Rectal smooth muscle tissue (tissue), 1 donor: ENCODE data around the gene FERMT1.
"Not testable (repeated sequence)": the region's sequence is repeated elsewhere in the genome, so short reads cannot be mapped to it uniquely, and the experiment has no call there.

Experiments
- H3K27ac ChIP-seq: one replicate; pipeline ENCODE4 v1.7.0; 2013; ENCODE audit warnings: low read depth, low read length, inconsistent platforms
- H3K27me3 ChIP-seq: one replicate; pipeline ENCODE4 v1.7.0; 2013; ENCODE audit warnings: low read length; ENCODE audit not compliant: control insufficient read depth, insufficient read depth
- H3K36me3 ChIP-seq: one replicate; pipeline ENCODE4 v1.7.0; 2013; ENCODE audit warnings: low read length; ENCODE audit not compliant: control insufficient read depth, insufficient read depth
- H3K4me1 ChIP-seq: one replicate; pipeline ENCODE4 v1.7.0; 2013; ENCODE audit warnings: low read length; ENCODE audit not compliant: control insufficient read depth, insufficient read depth
- H3K4me3 ChIP-seq: one replicate; pipeline ENCODE4 v1.7.0; 2013; ENCODE audit warnings: low read length
- H3K9ac ChIP-seq: one replicate; pipeline ENCODE4 v1.7.0; 2013; ENCODE audit warnings: low read length

FERMT1 gene

GRCh38 chr20:6041808-6042265 lies 81.0 kb downstream of the FERMT1 start:
- Histone ChIP-seq H3K27me3 (no peaks in the 10 kb centered on the region), H3K4me3 (no peak overlapping the region), H3K36me3 (peaks cover 17% of the 10 kb centered on the region), H3K9ac (no peak overlapping the region), H3K27ac (no peak overlapping the region), H3K4me1 (no peaks in the 10 kb centered on the region)

- no peak overlapping the region for H3K9ac ChIP-seq
- H3K27ac ChIP-seq, result no peak overlapping the region
- H3K36me3 ChIP-seq, result peaks cover 17% of the 10 kb centered on the region
- no peak overlapping the region for H3K4me3 ChIP-seq
- H3K27me3 ChIP-seq, result no peaks in the 10 kb centered on the region
- no peaks in the 10 kb centered on the region for H3K4me1 ChIP-seq
Measured at GRCh38 chr20:6040958-6041807, 81.6 kb downstream of the FERMT1 start.

- Histone ChIP-seq H3K27me3 (no peaks in the 10 kb centered on the region), H3K4me3 (no peak overlapping the region), H3K27ac (no peak overlapping the region), H3K9ac (no peak overlapping the region), H3K36me3 (peaks cover 17% of the 10 kb centered on the region), H3K4me1 (no peaks in the 10 kb centered on the region)
Measured at GRCh38 chr20:6040540-6040939, 82.3 kb downstream of the FERMT1 start.

GRCh38 chr20:6039766-6040165 lies 83.1 kb downstream of the FERMT1 start:
- H3K27ac ChIP-seq, result no peak overlapping the region
- no peak overlapping the region for H3K4me3 ChIP-seq
- H3K27me3 ChIP-seq, result no peaks in the 10 kb centered on the region
- H3K4me1 ChIP-seq, result no peaks in the 10 kb centered on the region
- no peak overlapping the region for H3K9ac ChIP-seq
- peaks cover 18% of the 10 kb centered on the region for H3K36me3 ChIP-seq

GRCh38 chr20:6038256-6038655 lies 84.6 kb downstream of the FERMT1 start:
- Histone ChIP-seq H3K36me3 (peaks cover 20% of the 10 kb centered on the region), H3K27ac (no peak overlapping the region), H3K4me1 (no peaks in the 10 kb centered on the region), H3K9ac (no peak overlapping the region), H3K27me3 (no peaks in the 10 kb centered on the region), H3K4me3 (no peak overlapping the region)

- no peak overlapping the region for H3K9ac ChIP-seq
- no peaks in the 10 kb centered on the region for H3K4me1 ChIP-seq
- no peak overlapping the region for H3K4me3 ChIP-seq
- H3K36me3 ChIP-seq, result peaks cover 20% of the 10 kb centered on the region
- H3K27me3 ChIP-seq, result no peaks in the 10 kb centered on the region
- H3K27ac ChIP-seq, result no peak overlapping the region
Measured at GRCh38 chr20:6037082-6037481, 85.7 kb downstream of the FERMT1 start.

GRCh38 chr20:6036213-6036612 lies 86.6 kb downstream of the FERMT1 start:
- Histone ChIP-seq H3K4me3 (no peak overlapping the region), H3K4me1 (no peaks in the 10 kb centered on the region), H3K27me3 (no peaks in the 10 kb centered on the region), H3K36me3 (peaks cover 20% of the 10 kb centered on the region), H3K27ac (no peak overlapping the region), H3K9ac (no peak overlapping the region)

- Histone ChIP-seq H3K36me3 (peaks cover 8% of the 10 kb centered on the region), H3K27ac (no peak overlapping the region), H3K4me1 (no peaks in the 10 kb centered on the region)
Measured at GRCh38 chr20:6034134-6034969, 88.5 kb downstream of the FERMT1 start.

GRCh38 chr20:6032907-6033306 lies 89.9 kb downstream of the FERMT1 start:
- not testable (repeated sequence) for H3K27ac ChIP-seq, H3K27me3 ChIP-seq, H3K4me1 ChIP-seq, H3K36me3 ChIP-seq, H3K4me3 ChIP-seq, H3K9ac ChIP-seq

More at GRCh38 chr20:6034134-6034969, 88.5 kb downstream of the FERMT1 start:
- H3K4me3 ChIP-seq, result no peak overlapping the region
- no peaks in the 10 kb centered on the region for H3K27me3 ChIP-seq
- H3K9ac ChIP-seq, result no peak overlapping the region

- Histone ChIP-seq H3K27me3 (no peaks in the 10 kb centered on the region), H3K27ac (no peak overlapping the region), H3K9ac (no peak overlapping the region), H3K4me3 (no peak overlapping the region), H3K36me3 (peaks cover 5% of the 10 kb centered on the region), H3K4me1 (no peaks in the 10 kb centered on the region)
Measured at GRCh38 chr20:6030453-6031080, 92.3 kb downstream of the FERMT1 start.

GRCh38 chr20:6029538-6029937 lies 93.3 kb downstream of the FERMT1 start:
- no peaks in the 10 kb centered on the region for H3K4me1 ChIP-seq
- no peak overlapping the region for H3K27ac ChIP-seq
- H3K4me3 ChIP-seq, result no peak overlapping the region
- H3K36me3 ChIP-seq, result peaks cover 10% of the 10 kb centered on the region
- no peak overlapping the region for H3K9ac ChIP-seq
- H3K27me3 ChIP-seq, result no peaks in the 10 kb centered on the region

- Histone ChIP-seq H3K36me3 (peaks cover 10% of the 10 kb centered on the region), H3K9ac (no peak overlapping the region), H3K27me3 (no peaks in the 10 kb centered on the region), H3K4me3 (no peak overlapping the region), H3K27ac (no peak overlapping the region), H3K4me1 (no peaks in the 10 kb centered on the region)
Measured at GRCh38 chr20:6028818-6029217, 94.0 kb downstream of the FERMT1 start.
